NT2/D1 (cell line): ENCODE results near the gene HMGB4.

Experiments used
- SUZ12 ChIP-seq: IDR thresholded peaks from 2 replicates; pipeline ENCODE4 v1.6.1; 2011; ENCODE audit not compliant: insufficient read length, insufficient read depth; ENCODE audit errors: extremely low read depth
- YY1 ChIP-seq: IDR thresholded peaks from 2 replicates; pipeline ENCODE4 v1.6.1; 2011; ENCODE audit not compliant: insufficient read length, insufficient read depth
- ZNF274 ChIP-seq: IDR thresholded peaks from 2 replicates; pipeline ENCODE4 v1.6.1; 2011; ENCODE audit warnings: mild to moderate bottlenecking, low read depth, low read length

- TF ChIP-seq YY1: no peak
- TF ChIP-seq ZNF274: no peak
- TF ChIP-seq SUZ12: no peak
Measured at GRCh38 chr1:33899746-33900145, 35.9 kb downstream of the HMGB4 start.
